ENCODE measurements around the gene SHC4. TPM values are rescaled to one million over a fixed set of nuclear protein-coding genes. Genes with fewer than 3 reads are reported as not detected.

The SHC4 gene
- total and polyA plus RNA-seq, 2 of the 8 experiments (the other 6 are each of a cell fraction or from before 2014, with no cell fraction given): 0.15 to 0.30 TPM

- Histone ChIP-seq H3K23ac (ENCODE audit: insufficient read length) (no peak overlapping the region), H3K18ac (ENCODE audit: extremely low read depth, low read length) (no peak overlapping the region), H3K14ac (ENCODE audit: insufficient read length) (no peak overlapping the region), H2BK5ac (ENCODE audit: low read depth, low read length) (no peak overlapping the region), H4K5ac (ENCODE audit: insufficient read length, low read depth, low read length) (no peak overlapping the region), H3K27ac (ENCODE audit: low read depth, low read length) (no peak overlapping the region), H4K91ac (replicated peaks; ENCODE audit: insufficient read length, low read length) (no peak overlapping the region), H4K20me1 (replicated peaks in 1 of 2; ENCODE audit: control insufficient read depth in 1 of 2, insufficient read depth in 2 of 2, low read length in 2 of 2) (no peaks in the 10 kb centered on the region), H4K8ac (ENCODE audit: extremely low read depth, insufficient read depth, low read length) (no peak overlapping the region), H3K4me2 (ENCODE audit: insufficient read depth in 1 of 2, low read depth in 2 of 2, low read length in 2 of 2) (no peak overlapping the region), H3K4me1 (replicated peaks in 1 of 4; ENCODE audit: control insufficient read depth in 3 of 4, insufficient read depth in 4 of 4, low read length in 3 of 4) (no peaks in the 10 kb centered on the region), H3K23me2 (ENCODE audit: low read depth, low read length) (no peaks in the 10 kb centered on the region), H3K79me1 (ENCODE audit: low read depth, low read length) (no peaks in the 10 kb centered on the region), H2AK5ac (ENCODE audit: low read depth, low read length) (no peak overlapping the region), H2BK120ac (replicated peaks; ENCODE audit: low read depth, low read length) (no peak overlapping the region), H3K4me3 (ENCODE audit: extremely low read depth in 1 of 4, insufficient read depth in 2 of 4, low read depth in 3 of 4, low read length in 4 of 4) (no peak overlapping the region), H3K9me3 (ENCODE audit: insufficient read depth in 2 of 2, low read depth in 1 of 2, low read length in 1 of 2) (no peaks in the 10 kb centered on the region), H2AFZ (ENCODE audit: low read length) (no peak overlapping the region), H3K79me2 (ENCODE audit: control insufficient read depth in 1 of 2, insufficient read depth in 2 of 2, low read length in 2 of 2) (no peaks in the 10 kb centered on the region), H3K56ac (replicated peaks; ENCODE audit: insufficient read length, low read depth, low read length) (no peak overlapping the region), H2BK12ac (ENCODE audit: low read depth, low read length) (no peak overlapping the region), H2BK20ac (ENCODE audit: low read length) (no peak overlapping the region), H2BK15ac (ENCODE audit: low read length) (no peak overlapping the region), H3K27me3 (replicated peaks in 1 of 4; ENCODE audit: control insufficient read depth in 3 of 4, extremely low read depth in 1 of 4, insufficient read depth in 3 of 4, low read length in 3 of 4) (no peaks in the 10 kb centered on the region), H3K9ac (replicated peaks in 1 of 4; ENCODE audit: extremely low read depth in 1 of 4, low read depth in 3 of 4, low read length in 3 of 4) (no peak overlapping the region), H3K36me3 (ENCODE audit: control insufficient read depth in 2 of 4, insufficient read depth in 4 of 4, low read length in 3 of 4) (no peaks in the 10 kb centered on the region), H3K4ac (replicated peaks; ENCODE audit: insufficient read length, low read depth, low read length) (no peak overlapping the region)
- TF ChIP-seq KDM4A (IDR thresholded peaks at IDR 0.05; ENCODE audit: low read depth, low read length, severe bottlenecking) (no peak), FOSL1 (IDR thresholded peaks at IDR 0.05; ENCODE audit: insufficient read depth, low read depth, low read length) (no peak), GTF2F1 (IDR thresholded peaks at IDR 0.05; ENCODE audit: borderline replicate concordance, low read depth, low read length) (no peak), BACH1 (IDR thresholded peaks at IDR 0.05; ENCODE audit: low read length) (no peak), E2F6 (IDR thresholded peaks at IDR 0.05) (no peak), SAP30 (IDR thresholded peaks at IDR 0.05; ENCODE audit: insufficient read depth, insufficient replicate concordance, low read length) (no peak), TAF7 (optimal IDR thresholded peaks at IDR 0.05; ENCODE audit: borderline replicate concordance, low read depth, low read length) (no peak), CTBP2 (IDR thresholded peaks at IDR 0.05; ENCODE audit: borderline replicate concordance, insufficient read depth, insufficient read length, low read length) (no peak), BCL11A (IDR thresholded peaks at IDR 0.05; ENCODE audit: low read depth in 2 of 2, low read length in 2 of 2) (no peak), RBBP5 (IDR thresholded peaks at IDR 0.05; ENCODE audit: borderline replicate concordance, low read depth, low read length) (no peak), TCF12 (IDR thresholded peaks at IDR 0.05; ENCODE audit: low read depth, low read length) (no peak), HDAC6 (IDR thresholded peaks at IDR 0.05; ENCODE audit: low read depth, low read length) (no peak)
- POLR2A ChIA-PET (ENCODE audit: partially characterized antibody): no interaction called here
- CTCF ChIA-PET (ENCODE audit: partially characterized antibody): interaction anchor here (1.4 to 2.2 kb wide), 4 partner anchors 9 to 70 kb away, joined by 4 to 8 read pairs (median 6); no protein-coding TSS in a partner anchor
- 86% methylated on average over 1 of the region's 1 CpG; no CpG with 5 or more reads in 1 of the 2 experiments for WGBS, 2 experiments (ENCODE audit: extremely low coverage in 1 of 2, insufficient coverage in 1 of 2, insufficient read length in 1 of 2, insufficient replicate concordance in 2 of 2, low coverage in 1 of 2, low lambda C conversion rate in 2 of 2, missing lambda C conversion rate in 1 of 2)
- FAIRE-seq (no peak), DNase-seq (ENCODE audit: low read depth in 1 of 2, low spot score in 2 of 2) (no peak)
Measured at GRCh38 chr15:48905847-48906246, 57.9 kb downstream of the SHC4 start.
